Left ventricle myocardium inferior (tissue), 1 donor: ENCODE measurements around the gene SH3GL1. TPM values are rescaled to one million over a fixed set of nuclear protein-coding genes. Genes with fewer than 3 reads are reported as not detected.
A peak's percentile ranks its signal among the peaks of the same experiment; 100 is the strongest.

Experiments
- DNase-seq: peaks from one replicate; pipeline ENCODE4 v3.0.0-alpha.2; 2020
- H3K27ac ChIP-seq: fragments of 200-600 bp; replicated peaks from 2 replicates; pipeline ENCODE4 v1.8.0; 2021
- H3K27me3 ChIP-seq: fragments of 200-600 bp; 2 replicates; pipeline ENCODE4 v1.8.0; 2021; ENCODE audit warnings: low read depth
- H3K36me3 ChIP-seq: fragments of 200-600 bp; 2 replicates; pipeline ENCODE4 v1.8.0; 2021
- H3K4me1 ChIP-seq: fragments of 200-600 bp; 2 replicates; pipeline ENCODE4 v1.8.0; 2021
- H3K4me3 ChIP-seq: fragments of 200-600 bp; 2 replicates; pipeline ENCODE4 v1.8.0; 2021; ENCODE audit warnings: mild to moderate bottlenecking, moderate library complexity
- H3K9me3 ChIP-seq: fragments of 200-600 bp; replicated peaks from 2 replicates; pipeline ENCODE4 v1.8.0; 2021
- intact Hi-C: fragments of 100-400 bp; cut with micrococcal nuclease; formaldehyde crosslinking; loops from one replicate; pipeline ENCODE4 v1.11.0; 2022
- total RNA-seq: library from RNA; stranded (reverse); fragmentation: NEBNext Ultra II Directional; extraction: Animal tissue kit (Norgen Biotek cat#: 25700); gene quantifications from one replicate; pipeline ENCODE4 v1.2.1, GENCODE V29; 2021
- TF ChIP-seq, protein P1 (sequence below): fragments of 200-600 bp; IDR thresholded peaks from 2 replicates; pipeline ENCODE4 v1.8.0; 2021; ENCODE audit warnings: antibody characterized with exemption, mild to moderate bottlenecking, borderline replicate concordance
- donor health status: DM: no; HTN: yes; CAD: no; lungs with severe emphysema.

The SH3GL1 gene
- total RNA-seq, 1 donor from 2014 or later: 18.6 TPM

DNA sequence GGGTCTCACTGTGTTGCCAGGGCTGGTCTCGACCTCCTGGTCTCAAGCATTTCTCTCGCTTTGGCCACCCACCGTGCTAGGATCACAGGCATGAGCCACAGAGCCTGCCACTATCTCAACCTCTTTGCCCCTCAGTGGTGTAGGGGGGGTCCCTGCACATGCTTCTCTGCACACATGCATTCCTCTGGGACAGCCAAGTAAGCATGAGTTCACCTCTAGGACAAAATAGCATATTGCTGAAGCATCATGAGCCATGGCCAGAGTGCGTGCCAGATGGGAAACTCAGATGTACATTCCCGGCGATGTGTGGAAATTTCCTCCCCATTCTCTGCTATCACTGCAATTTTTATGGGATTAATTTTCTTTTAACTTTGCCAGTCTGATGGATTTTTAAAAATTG lies 25.2 kb upstream of the SH3GL1 start:
- Histone ChIP-seq H3K4me1 (no peaks in the 10 kb centered on the region), H3K27ac (no peak overlapping the region), H3K36me3 (peaks cover 24% of the 10 kb centered on the region), H3K4me3 (no peak overlapping the region), H3K9me3 (no peaks in the 10 kb centered on the region), H3K27me3 (no peaks in the 10 kb centered on the region)
- TF ChIP-seq, protein P1, sequence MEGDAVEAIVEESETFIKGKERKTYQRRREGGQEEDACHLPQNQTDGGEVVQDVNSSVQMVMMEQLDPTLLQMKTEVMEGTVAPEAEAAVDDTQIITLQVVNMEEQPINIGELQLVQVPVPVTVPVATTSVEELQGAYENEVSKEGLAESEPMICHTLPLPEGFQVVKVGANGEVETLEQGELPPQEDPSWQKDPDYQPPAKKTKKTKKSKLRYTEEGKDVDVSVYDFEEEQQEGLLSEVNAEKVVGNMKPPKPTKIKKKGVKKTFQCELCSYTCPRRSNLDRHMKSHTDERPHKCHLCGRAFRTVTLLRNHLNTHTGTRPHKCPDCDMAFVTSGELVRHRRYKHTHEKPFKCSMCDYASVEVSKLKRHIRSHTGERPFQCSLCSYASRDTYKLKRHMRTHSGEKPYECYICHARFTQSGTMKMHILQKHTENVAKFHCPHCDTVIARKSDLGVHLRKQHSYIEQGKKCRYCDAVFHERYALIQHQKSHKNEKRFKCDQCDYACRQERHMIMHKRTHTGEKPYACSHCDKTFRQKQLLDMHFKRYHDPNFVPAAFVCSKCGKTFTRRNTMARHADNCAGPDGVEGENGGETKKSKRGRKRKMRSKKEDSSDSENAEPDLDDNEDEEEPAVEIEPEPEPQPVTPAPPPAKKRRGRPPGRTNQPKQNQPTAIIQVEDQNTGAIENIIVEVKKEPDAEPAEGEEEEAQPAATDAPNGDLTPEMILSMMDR: no peak
- intact Hi-C loops: no loop called here
- DNase-seq: no peak

- TF ChIP-seq, protein P1: no peak
- H3K27ac ChIP-seq: no peak overlapping the region
- no peak for DNase-seq
- H3K4me1 ChIP-seq: no peaks in the 10 kb centered on the region
- intact Hi-C loops: no loop called here
- no peaks in the 10 kb centered on the region for H3K27me3 ChIP-seq
- peaks cover 10% of the 10 kb centered on the region for H3K36me3 ChIP-seq
- H3K9me3 ChIP-seq: no peaks in the 10 kb centered on the region
- no peak overlapping the region for H3K4me3 ChIP-seq
Observed at GRCh38 chr19:4423416-4424126, 23.2 kb upstream of the SH3GL1 start.

GRCh38 chr19:4416268-4416667 lies 15.9 kb upstream of the SH3GL1 start:
- Histone ChIP-seq H3K4me3 (no peak overlapping the region), H3K9me3 (no peaks in the 10 kb centered on the region), H3K36me3 (no peaks in the 10 kb centered on the region), H3K27ac (no peak overlapping the region), H3K27me3 (no peaks in the 10 kb centered on the region), H3K4me1 (peaks cover 8% of the 10 kb centered on the region)
- no peak for DNase-seq
- TF ChIP-seq, protein P1: no peak
- intact Hi-C loops: no loop called here

DNA sequence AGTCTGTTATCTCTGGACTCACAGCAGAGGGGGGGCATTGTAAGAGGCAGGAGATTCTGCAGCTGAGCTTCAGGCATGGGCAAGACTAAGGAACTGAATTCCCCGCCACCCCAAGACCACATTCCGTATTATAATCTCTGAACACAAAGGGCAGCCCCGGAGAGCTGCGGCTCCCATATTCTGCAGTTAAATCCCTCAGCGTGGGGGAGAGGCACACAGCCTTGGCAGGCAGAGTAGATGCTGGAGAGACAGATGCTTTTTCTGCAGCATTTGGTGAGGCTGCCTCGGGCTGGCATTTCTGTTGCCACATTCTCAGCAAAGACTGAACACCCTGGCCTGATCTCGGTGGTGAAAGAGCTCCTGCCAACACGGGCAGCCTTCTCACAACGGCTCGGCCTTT lies 15.0 kb upstream of the SH3GL1 start:
- H3K4me1 ChIP-seq: peaks cover 8% of the 10 kb centered on the region
- no peaks in the 10 kb centered on the region for H3K9me3 ChIP-seq
- no peak for DNase-seq
- no peak overlapping the region for H3K27ac ChIP-seq
- intact Hi-C loops: no loop called here
- no peak overlapping the region for H3K4me3 ChIP-seq
- no peaks in the 10 kb centered on the region for H3K27me3 ChIP-seq
- TF ChIP-seq, protein P1: no peak
- no peaks in the 10 kb centered on the region for H3K36me3 ChIP-seq

DNA sequence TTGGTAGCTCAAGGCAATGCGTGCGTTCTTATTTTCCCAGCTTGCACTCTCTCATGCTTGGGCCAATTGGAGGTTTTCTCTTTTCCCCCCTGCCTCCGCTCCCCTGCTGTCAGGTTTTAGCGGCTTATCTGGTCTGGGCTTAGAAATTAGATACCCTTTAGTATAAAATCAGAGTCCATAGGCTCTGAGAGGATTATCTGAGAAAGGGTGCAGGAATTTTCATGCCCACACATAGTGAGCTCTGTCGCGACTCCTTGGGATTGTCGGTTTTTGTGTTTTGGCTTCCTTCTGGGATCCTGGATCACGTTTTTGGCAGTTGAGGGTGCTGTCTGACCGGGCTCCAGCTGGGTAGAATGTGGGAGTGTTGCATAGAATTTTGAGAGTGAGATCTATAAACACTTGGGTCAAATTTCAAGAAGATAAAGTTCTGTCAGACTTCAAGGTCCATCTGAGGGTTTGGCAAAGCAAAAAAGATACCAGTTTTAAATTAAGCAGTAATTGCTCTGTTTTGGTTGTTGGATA lies 14.5 kb upstream of the SH3GL1 start:
- H3K4me3 ChIP-seq: no peak overlapping the region
- TF ChIP-seq, protein P1: no peak
- H3K36me3 ChIP-seq: no peaks in the 10 kb centered on the region
- DNase-seq: no peak
- H3K4me1 ChIP-seq: peaks cover 8% of the 10 kb centered on the region
- H3K9me3 ChIP-seq: no peaks in the 10 kb centered on the region
- intact Hi-C loops: no loop called here
- H3K27me3 ChIP-seq: no peaks in the 10 kb centered on the region
- peak overlapping the region; percentile 12 for H3K27ac ChIP-seq
